GM19328 (cell line): ENCODE data around the gene DCAF11.

Experiments
- ATAC-seq: cut with Tn5 transposase; IDR thresholded peaks from one replicate; pipeline ENCODE4 v1.9.1; 2021; ENCODE audit warnings: mild to moderate bottlenecking, moderate library complexity; ENCODE audit not compliant: unreplicated experiment

The DCAF11 gene

GRCh38 chr14:24156840-24157239 lies 42.3 kb downstream of the DCAF11 start:
- no peak for ATAC-seq

GRCh38 chr14:24157331-24157730 lies 42.8 kb downstream of the DCAF11 start:
- ATAC-seq, result no peak

- ATAC-seq, result no peak
Observed at GRCh38 chr14:24159777-24160498, 45.4 kb downstream of the DCAF11 start.

GRCh38 chr14:24160499-24160849 lies 45.9 kb downstream of the DCAF11 start:
- no peak for ATAC-seq

- peak; percentile 70 for ATAC-seq
Observed at GRCh38 chr14:24160850-24161804, 46.5 kb downstream of the DCAF11 start, which contains the start of gene IRF9. Gene IRF9 (plus strand): TSS chr14:24161265. CDS start chr14:24162145, 880 bp downstream.

- no peak for ATAC-seq
Observed at GRCh38 chr14:24162093-24162492, 47.5 kb downstream of the DCAF11 start.

GRCh38 chr14:24164518-24164991 lies 50.0 kb downstream of the DCAF11 start:
- no peak for ATAC-seq

GRCh38 chr14:24165785-24166184 lies 51.2 kb downstream of the DCAF11 start:
- ATAC-seq, result no peak

GRCh38 chr14:24167469-24168114 lies 53.0 kb downstream of the DCAF11 start:
- ATAC-seq, result no peak

GRCh38 chr14:24171422-24172260 lies 57.1 kb downstream of the DCAF11 start, which contains the start of gene REC8:
Gene REC8 (plus strand): TSS chr14:24172080. CDS start chr14:24172553, 473 bp downstream.
- peak; percentile 55 for ATAC-seq

- ATAC-seq, result peak; percentile 18
Observed at GRCh38 chr14:24172261-24172860, 57.8 kb downstream of the DCAF11 start.

- ATAC-seq, result no peak
Observed at GRCh38 chr14:24172871-24173281, 58.3 kb downstream of the DCAF11 start.
